Fibroblast of peridontal ligament (primary cell): Measurements from ENCODE around the gene TTC8.
"Not testable (repeated sequence)": the region's sequence is repeated elsewhere in the genome, so short reads cannot be mapped to it uniquely, and the experiment has no call there.

Experiments
- DNase-seq: peaks from one replicate; pipeline ENCODE4 v3.0.0-alpha.2; 2010; ENCODE audit errors: extremely low read depth

The TTC8 gene

DNA sequence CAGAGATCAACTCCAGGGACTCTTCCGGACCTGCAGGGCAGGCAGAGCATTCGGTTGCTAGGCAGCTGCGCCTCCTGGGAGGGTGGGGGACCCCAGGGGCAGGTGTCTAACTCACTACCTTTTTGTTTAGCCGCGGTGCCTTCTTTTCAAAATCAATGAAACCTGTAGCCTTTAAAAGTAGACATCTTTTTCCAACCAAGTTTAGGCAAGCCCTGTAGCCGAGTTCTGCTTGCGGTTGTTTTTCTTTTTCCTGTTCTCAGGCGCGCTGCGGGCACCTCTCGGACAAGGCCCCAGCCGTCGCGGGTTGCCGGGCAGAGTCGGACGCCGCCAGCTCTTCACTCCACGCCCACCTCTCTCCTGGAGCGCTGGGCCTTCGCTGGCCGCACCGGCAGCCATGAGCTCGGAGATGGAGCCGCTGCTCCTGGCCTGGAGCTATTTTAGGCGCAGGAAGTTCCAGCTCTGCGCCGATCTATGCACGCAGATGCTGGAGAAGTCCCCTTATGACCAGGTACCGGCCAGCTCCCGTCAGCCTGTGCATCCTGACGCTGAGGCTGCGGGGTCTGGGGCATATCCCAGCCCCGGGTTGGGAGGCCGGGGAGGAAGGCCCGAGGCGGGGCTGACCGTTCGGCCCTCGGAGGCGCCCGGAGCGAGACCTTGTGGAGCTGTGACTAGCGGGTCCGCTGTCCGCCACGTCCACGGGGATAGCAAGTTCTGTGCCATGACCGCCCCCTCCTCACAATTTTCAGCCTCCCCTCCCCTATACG lies at the start of gene TTC8:
Gene TTC8 (plus strand): TSS at position 338 of the 764 bp plus-strand sequence. CDS start 57 bp downstream, at position 395.
- DNase-seq: peak; percentile 87

- no peak for DNase-seq
These were observed 48.9 kb upstream of the TTC8 start for GRCh38 chr14:88775532-88775931.

DNA sequence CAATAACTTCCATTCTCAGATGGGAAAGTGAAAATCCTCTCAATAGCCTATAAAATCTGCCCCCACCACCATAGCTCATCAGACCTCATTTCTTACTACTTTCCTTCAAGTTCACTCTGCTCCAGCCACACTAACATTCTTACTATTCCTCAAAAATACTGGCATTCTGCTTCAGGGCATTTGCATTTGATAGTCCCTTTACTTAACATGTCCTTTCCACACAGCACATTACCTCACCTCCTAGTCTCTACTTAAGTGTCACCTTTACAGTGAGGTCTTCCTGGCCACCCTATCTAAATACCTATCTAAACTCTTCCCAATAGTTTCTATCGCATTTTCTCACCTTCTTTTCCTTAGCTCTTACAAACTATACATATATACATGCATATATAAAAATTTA lies 38.5 kb upstream of the TTC8 start:
- no peak for DNase-seq

DNA sequence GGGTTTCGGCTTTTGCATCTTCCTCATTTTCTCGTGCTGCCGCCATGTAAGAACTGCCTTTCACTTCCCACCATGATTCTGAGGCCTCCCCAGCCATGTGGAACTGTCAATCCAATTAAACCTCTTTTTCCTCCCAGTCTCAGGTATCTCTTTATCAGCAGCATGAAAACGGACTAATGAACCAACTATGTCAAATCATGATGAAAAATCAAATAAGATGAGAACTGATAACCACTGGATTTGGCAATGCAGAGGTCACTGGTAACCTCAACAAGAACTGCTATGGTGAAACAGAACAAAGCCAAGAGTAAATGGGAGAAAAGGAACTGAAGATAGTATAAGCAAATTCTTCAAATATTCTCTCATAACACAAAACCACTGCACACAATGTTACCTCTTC lies 37.7 kb upstream of the TTC8 start:
- no peak for DNase-seq

DNA sequence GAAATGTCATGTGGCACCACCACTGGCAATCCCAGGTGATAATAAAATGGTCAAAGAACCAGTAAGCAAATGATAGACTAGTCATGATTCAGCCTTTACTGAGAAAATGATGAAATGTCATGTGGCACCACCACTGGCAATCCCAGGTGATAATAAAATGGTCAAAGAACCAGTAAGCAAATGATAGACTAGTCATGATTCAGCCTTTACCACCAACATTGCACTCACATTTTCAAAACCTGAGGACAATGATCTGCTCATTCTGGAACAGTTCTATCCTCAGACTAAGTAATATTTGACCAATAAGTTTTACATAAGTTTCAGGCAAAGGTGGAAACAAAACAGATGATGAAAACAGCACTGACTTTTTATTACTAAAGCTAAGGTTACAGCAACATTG lies 34.9 kb upstream of the TTC8 start:
- not testable (repeated sequence) for DNase-seq

DNA sequence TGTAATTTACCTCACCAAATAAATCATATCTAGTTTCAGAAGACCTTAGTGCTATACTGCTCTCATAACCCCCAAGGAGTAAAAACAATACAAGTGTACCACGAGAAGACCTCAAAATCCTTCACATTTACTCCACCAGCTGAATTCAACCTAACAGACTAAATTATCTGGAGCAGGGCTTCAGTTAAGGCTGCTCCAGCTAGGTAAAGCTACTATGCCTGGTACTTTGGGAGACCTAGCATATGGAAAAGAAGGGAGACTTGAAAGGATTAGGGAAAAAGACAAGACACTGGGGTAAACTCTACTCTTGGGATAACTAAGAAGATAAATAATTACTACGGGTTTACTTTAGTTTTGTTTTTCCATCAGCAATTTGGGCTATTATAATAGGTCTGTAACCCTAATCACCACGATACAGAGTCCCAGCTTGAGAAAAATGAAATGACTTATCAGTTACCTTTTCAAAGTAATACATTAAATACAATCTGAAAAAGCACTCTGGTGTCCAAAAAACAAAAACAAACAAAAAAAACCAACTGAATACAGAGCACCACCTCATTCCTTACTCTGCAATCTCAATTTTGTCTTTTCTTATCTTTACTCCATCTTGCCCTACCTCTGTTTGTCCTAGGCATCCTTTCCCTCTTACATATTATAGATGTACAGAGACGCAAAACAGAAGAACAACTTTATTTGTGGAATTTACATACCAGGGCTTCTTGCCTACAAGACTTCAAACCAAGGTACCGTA lies 33.8 kb upstream of the TTC8 start:
- peak; percentile 2 for DNase-seq

DNA sequence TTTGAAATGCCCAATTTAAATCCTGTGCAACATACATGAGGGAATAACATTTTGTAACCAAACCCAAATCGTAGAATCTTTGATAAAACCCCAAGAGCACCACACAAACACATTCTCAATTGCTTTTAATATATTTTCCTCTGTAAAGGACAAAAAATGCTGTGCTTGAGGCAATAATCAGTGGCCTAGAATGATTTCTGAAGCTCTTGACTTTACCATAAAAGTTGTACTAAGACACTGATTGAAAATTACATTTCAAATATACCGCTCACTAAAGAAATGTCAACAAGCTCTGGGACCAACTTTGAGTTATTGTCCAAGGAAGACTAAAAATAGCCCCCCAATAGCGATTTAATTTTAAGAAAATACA lies 33.2 kb upstream of the TTC8 start:
- no peak for DNase-seq

DNA sequence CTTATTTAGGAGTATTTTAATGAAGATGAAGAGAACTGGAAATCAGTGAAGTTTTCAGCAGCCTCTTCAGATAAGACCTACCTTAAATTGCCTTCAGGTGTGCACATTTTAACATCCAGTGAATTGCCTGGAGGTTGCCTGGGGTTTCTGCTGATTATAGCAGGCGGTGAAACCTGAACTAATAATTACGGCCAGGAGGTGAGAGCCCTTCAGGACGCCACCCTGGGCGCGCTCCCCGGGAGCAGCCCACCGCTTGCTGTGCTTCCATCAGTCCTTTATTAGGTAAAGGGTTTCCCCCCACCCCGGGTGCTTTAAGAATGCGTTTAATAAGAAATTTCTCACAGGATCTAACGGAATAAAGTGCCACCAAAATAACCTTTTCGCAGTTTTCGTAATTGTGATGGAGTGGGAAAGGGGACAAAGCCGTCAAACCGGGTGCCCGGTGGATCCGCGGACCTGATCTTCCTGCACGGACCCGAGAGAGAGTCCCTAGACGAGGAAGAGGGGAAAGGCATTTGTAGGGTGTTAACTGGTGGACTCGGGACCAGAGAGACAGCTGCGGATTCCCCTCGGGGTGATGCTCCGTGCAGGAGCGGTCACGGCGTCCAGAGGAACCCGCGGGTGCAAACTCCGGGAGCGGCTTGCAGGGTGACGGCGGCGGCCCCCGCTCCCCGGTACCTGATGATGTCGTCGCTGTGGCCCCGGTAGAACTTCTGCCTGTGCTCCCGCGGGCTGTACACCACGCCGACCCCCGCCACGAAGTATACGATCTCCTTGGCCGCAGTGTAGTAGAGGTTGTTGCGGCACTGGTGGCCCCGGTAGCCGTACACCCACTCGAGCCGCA lies 32.6 kb upstream of the TTC8 start:
- no peak for DNase-seq

DNA sequence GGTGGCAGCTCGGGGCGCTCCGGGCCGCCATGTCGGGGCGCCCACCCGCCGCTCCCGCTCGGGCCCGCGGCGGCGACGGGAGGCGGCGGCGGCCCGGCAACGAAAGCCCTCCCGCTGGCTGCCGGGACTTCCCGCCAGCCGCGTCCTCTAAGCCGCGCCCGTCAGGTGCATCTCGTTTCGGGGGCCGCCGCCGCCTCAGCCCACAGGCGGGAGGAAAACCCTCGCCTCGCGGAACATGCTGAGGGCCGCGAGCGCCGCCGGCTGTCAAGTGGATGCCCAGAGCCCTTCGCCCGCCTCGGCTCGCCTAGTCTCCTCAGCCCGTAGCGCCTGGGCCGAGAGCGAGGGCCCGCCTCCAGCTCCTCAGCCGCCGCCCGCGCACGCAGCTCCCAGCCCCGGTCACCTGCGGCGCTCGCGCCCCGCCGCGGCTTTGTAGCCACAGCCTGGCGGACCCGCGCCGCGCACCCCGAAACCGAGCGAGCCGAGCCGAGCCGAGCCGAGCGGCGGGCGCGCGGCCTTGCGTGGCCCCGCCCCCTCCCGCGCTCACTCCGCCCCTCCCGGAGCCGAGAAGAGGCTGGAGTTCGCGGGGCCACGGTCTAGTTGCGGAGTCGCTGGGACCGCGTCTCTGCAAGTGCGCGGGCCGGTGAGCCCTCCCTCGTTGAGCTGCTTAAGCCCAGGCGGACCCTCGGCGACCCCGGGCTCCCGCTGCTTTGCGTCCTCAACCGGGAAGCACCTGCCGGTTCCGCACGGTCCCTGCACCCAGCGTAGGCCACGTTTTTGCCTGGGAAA lies 31.8 kb upstream of the TTC8 start, which contains the start of gene EML5:
Gene EML5 (minus strand): TSS at position 481 of the 786 bp plus-strand sequence. CDS start 450 bp downstream, at position 31.
- DNase-seq: peak; percentile 29

DNA sequence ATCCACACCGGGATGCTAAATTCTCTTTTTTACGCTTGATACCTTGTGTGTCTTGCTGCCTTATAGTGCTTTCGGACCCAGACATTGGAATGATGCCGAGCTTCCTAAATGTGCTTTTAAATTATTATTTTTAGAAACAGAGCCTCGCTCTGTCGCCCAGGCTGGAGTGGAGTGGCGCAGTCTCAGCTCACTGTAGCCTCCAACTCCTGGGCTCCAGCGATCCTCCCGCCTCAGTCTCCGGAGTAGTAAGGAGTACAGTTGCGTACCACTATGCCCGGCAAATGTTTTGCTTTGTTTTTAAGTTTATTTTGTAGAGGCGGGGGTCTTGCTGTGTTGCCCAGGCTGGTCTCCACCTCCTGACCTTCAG lies 31.2 kb upstream of the TTC8 start:
- DNase-seq: no peak

DNA sequence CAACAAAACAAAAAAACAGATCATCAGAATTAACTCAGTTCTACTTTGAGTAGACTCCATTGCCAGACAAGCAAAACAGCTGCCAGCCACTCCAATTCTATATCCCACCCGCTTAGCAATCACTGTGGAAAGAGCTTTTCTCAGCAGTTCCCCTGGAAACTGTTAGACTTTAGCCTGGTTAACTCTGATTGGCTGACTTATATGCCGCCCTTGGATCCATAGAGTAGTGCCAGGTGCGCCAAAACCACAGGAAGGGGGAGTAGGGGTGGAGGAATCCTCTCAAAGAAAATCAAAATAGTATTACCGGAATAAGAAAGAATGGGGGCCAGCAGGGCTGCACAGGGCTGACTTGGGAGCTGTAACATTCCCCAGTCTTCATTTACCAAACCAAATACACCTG lies 26.3 kb upstream of the TTC8 start:
- no peak for DNase-seq

GRCh38 chr14:88799522-88799921 lies 24.9 kb upstream of the TTC8 start:
- no peak for DNase-seq

DNA sequence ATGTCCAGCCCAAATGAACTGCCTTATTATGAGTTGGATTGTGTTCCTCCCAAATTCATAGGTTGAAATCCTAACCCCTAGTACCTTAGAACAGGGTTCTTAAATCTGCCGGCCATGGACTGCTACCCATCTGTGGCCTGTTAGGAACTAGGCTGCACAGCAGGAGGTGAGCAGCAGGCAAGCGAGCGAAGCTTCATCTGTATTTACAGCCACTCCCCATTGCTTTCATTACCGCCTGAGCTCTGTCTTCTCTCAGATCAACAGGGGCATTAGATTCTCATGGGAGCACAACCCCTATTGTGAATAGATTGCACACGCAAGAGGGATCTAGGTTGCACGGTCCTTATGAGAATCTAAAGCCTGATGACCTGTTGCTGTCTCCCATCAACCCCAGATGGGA lies 21.9 kb upstream of the TTC8 start:
- DNase-seq: no peak

- no peak for DNase-seq
These were observed 20.4 kb upstream of the TTC8 start for GRCh38 chr14:88804035-88804434.

- DNase-seq: no peak
These were observed 20.0 kb upstream of the TTC8 start for GRCh38 chr14:88804477-88804876.

- DNase-seq: no peak
These were observed 16.1 kb upstream of the TTC8 start for GRCh38 chr14:88808359-88808758.

DNA sequence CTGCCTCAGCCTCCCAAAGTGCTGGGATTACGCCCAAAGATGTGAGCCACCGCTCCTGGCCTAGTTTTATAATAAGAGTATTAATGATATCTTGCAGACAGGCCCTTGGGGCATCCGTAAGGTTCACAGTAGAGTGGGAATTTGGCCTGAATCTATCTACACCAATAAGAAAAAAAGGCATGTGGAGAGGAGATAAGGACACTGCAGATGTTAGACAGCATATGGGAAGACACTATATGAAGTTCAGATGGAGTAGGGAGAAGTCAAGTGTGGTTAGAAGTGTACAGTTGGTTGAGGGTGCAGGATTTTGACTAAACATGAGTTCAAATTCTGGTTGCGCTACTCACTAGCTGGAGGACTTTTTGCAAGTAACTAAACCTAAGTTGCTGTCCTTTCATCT lies 8.5 kb upstream of the TTC8 start:
- DNase-seq: no peak

DNA sequence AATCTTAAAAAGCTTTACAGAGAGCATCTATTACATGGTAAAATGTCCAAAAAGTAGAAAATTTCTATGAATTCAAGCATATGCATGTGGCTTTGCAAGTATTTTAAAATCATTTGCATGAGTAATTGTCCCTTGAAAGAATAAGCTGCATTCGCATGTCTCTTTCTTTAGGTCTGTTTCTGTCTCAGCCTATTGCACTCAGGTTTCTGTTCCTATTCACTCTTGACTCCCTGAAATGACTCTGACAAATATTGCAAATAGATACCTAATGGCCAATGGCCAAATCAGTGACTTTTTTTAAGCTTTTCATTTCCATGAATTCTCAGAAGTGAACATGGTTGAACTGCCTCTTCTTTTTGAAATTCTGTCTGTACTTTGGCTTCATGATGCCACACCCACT lies 6.4 kb upstream of the TTC8 start:
- DNase-seq: no peak

DNA sequence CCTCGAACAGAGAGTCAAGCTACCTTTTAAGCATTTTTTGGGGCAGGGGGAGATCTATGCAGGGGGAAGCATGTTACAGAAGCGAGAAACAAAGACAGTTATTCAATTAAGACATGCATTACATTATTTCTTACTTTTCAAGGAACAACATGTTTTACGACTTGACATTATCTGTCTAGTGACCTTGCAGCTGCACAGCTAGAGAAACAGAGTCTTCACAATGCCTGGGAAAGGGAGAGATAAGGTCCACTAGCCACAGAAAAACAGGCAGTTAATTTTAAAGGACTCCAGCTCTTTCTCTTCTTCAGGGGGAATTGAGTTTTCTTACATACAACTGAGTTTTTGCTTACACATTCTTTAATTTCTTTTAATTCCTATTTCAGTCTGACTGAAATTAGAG lies 4.8 kb upstream of the TTC8 start:
- DNase-seq: not testable (repeated sequence)

- DNase-seq: no peak
These were observed 3.1 kb upstream of the TTC8 start for GRCh38 chr14:88821378-88821777.

DNA sequence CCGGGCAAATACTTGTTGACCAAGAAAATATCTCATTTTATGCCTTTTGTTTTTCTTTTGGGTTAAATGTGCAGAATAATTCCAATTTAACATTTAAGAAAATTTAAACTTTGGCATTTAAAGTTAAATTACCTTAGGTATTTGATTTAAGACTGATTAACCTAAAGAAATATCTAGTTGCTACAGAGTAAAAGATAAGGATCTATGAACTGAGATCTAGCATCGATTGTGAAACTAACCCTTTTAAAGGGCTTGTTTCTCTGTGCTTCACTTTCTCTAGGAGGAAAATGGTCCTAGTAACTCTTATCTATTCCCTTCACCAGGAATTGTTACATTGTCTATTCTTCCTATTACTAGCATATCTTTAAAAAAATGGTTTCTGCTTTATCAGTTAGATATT lies 2.6 kb upstream of the TTC8 start:
- no peak for DNase-seq

DNA sequence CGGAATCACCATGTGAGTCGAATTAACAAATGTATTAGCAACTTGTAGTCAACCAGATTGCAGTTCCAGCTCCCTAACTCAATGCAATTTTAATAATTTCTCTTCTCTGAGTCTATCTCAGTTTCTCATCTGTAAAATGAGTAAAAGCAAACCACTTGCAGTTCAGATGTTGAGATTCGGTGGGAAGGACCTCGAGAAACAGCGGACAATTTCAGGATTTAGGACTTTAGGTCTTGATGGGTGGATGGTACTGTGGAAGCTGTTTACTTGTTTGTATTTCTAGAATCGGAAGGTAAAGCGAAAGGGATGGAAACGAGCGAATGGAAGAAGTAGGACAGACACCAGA lies 510 bp upstream of the TTC8 start:
- no peak for DNase-seq
